LHCN-M2 (cell line): ENCODE measurements around the gene CEACAM19. TPM values are rescaled to one million over a fixed set of nuclear protein-coding genes. Genes with fewer than 3 reads are reported as not detected.
"Not testable (repeated sequence)": the region's sequence is repeated elsewhere in the genome, so short reads cannot be mapped to it uniquely, and the experiment has no call there.

Source experiments
- DNase-seq: peaks from one replicate; pipeline ENCODE4 v3.0.0-alpha.2; 2012; ENCODE audit warnings: low read depth
- total RNA-seq: library from RNA; depleted of rRNA; stranded (reverse); fragments of >200 nt; gene quantifications from 2 replicates; pipeline ENCODE4 v1.2.3, GENCODE V29; 2014

Gene CEACAM19
- total RNA-seq, 1 experiment from 2014 or later = 0.06 TPM

- DNase-seq = no peak
Observed at GRCh38 chr19:44645407-44646048, 25.8 kb upstream of the CEACAM19 start.

DNA sequence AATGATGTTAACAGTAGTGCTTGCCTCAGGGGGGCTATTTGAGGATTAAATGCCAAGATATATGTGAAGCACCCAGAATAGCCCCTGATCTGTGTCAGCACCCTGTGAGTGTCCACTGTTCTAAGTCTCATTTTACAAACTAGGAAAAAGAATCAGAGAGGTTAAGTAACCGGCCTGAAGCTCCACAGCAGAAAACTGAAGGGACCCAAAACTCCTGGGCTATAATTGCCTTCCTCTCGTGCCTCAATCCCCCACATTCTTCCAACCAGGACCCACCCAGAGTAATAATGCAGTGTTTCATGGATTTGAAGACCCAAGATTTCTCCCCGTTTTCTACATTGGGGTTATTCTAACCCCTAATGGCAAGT lies 25.2 kb upstream of the CEACAM19 start:
- no peak for DNase-seq

DNA sequence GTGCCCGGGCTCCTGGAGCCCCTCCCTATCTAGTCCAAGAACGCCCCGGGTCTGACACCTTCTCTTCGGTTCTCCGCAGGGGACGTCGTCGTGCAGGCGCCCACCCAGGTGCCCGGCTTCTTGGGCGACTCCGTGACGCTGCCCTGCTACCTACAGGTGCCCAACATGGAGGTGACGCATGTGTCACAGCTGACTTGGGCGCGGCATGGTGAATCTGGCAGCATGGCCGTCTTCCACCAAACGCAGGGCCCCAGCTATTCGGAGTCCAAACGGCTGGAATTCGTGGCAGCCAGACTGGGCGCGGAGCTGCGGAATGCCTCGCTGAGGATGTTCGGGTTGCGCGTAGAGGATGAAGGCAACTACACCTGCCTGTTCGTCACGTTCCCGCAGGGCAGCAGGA lies 24.1 kb upstream of the CEACAM19 start:
- no peak for DNase-seq

GRCh38 chr19:44648631-44649251 lies 22.5 kb upstream of the CEACAM19 start:
- DNase-seq = peak; percentile 95

DNA sequence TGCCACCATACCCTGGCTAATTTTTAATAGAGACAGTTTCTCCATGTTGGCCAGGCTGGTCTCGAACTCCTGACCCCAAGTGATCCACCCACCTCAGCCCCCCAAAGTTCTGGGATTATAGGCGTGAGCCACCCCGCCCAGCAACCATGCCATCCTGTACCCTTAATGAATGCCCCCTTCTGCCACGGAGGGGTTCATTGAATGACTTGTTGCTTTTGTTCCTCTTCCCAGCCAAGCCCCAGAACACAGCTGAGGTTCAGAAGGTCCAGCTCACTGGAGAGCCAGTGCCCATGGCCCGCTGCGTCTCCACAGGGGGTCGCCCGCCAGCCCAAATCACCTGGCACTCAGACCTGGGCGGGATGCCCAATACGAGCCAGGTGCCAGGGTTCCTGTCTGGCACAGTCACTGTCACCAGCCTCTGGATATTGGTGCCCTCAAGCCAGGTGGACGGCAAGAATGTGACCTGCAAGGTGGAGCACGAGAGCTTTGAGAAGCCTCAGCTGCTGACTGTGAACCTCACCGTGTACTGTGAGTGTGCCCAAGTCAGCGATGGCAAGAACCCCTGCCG lies 21.6 kb upstream of the CEACAM19 start:
- no peak for DNase-seq

DNA sequence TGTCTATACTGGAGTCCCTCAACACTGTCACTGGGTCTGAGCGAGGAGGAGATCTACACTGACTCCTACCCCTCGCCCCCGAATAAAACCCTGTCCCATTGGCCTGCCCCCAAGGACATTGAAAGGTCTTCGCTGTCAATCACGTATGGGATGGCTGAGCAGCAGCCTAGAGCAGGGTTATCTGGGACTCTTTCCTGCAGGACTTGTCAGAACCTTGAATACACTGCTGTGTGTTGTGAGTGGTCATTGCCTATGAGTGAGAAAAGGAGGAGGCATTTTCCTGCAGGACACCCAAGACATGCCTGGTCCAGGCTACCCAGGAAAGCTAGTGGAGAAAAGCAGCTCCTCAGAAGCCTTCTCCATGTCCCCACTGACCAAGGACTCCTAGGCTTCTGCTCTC lies 17.9 kb upstream of the CEACAM19 start:
- no peak for DNase-seq

DNA sequence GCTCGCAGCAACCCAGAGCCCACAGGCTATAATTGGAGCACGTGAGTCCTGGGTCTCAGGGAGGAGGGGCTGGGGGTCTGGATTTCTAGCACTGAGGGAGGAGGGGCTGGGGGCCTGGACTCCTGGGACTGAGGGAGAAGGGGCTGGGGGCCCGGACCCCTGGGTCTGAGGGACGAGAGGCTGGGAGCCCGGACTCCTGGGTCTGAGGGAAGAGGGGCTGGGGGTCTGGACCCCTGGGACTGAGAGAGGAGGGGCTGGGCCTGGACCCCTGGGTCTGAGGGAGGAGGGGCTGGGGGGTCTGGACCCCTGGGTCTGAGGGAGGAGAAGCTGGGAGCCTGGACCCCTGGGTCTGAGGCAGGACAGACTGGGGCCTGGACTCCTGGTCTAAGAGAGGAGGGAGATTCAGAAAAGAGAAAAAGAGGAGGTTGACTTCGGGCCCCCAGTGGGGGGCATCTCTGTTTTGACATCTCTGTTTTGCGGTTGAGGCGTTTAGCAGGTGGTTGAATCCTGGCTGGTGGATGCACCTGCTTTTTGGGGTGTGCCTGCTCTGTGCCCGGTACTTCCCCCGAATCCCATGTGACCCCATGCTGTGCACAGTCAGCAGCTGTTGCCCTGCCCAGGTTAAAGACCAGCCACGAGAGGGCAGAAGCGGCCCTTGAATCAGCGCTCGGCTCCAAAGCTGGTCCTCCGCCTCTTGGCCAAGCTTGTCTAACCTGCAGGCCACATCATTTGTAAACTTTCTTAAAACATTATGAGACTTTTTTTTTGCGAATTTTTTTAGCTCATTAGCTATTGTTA lies 17.1 kb upstream of the CEACAM19 start:
- DNase-seq = peak; percentile 84

DNA sequence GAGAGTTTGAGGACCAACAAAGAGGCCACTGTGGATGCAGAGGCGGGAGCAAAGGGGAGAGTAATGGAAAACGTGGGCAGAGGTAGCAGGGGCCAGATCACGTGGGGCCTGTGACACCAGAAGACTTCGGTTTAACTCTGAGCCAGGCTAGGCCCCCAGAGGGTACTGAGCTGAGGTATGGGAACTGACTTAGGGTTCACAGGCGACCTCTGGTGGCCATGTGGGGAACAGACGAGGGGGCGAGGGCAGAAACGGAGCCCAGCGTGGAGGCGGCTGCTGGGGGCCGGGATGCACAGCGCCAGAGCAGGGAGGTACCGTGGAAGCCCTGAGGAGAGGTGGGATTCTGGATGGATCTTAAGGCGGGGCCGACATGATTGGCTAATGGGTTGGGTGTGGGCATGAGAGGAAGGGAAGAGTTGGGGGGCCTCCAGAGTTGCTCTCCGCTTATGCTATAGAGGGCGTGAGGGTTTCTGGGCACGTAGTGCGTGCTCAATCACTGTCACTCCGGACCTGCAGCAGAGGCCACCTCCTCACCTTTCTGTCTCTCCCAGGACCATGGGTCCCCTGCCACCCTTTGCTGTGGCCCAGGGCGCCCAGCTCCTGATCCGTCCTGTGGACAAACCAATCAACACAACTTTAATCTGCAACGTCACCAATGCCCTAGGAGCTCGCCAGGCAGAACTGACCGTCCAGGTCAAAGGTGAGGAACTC lies 13.9 kb upstream of the CEACAM19 start:
- DNase-seq = peak; percentile 36

- DNase-seq = no peak
Observed at GRCh38 chr19:44658069-44658733, 13.1 kb upstream of the CEACAM19 start.

DNA sequence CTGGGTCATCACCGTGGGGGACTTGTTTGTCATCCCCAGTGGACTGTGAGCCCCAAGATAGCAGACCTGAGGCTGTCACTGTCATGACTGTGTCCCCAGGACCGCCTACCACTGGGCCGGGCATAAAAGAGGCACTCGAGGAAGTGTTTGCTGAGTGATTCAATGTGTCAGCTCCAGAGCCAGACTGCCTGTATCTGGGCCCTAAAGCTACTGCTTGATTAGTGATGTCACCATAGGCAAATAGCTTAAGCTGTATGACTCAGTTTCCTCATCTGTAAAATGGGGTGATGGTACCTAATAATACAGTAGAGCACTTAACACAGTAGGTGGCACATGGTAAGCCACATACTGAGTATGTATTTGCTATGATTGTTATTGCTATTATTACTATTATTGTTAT lies 11.2 kb upstream of the CEACAM19 start:
- DNase-seq = no peak

DNA sequence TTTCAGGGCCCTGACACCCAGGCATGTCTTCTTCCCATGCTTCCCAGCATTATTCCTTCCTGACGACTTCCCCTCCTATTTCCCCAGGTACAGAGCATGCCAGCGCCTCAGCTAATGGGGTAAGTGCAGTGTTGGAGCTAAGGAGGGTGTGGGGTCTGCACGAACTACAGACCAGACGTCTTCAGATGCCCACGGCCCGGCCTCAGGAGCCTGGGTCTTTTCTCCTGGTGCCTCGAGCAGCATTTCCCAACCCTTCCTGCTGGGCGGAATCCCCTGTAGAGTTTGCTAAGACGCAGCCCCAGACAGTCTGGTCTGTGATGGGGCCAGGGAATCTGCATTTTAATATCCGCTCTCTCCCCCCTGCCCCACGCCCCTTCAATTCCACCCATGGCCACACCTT lies 10.1 kb upstream of the CEACAM19 start:
- no peak for DNase-seq

DNA sequence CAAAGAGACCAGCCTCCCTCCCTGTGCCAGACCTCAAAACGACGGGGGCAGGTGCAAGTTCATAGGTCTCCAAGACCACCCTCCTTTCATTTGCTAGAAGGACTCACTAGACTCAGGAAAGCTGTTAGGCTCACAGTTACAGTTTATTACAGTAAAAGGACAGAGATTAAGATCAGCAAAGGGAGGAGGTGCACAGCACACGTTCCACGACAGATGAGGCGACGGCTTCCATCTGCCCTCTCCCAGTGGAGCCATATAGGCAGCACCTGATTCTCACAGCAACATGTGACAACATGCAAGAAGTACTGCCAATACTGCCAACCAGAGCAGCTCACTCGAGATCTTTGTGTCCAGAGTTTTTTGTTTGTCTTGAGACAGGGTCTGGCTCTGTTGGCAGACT lies 9.4 kb upstream of the CEACAM19 start:
- no peak for DNase-seq

DNA sequence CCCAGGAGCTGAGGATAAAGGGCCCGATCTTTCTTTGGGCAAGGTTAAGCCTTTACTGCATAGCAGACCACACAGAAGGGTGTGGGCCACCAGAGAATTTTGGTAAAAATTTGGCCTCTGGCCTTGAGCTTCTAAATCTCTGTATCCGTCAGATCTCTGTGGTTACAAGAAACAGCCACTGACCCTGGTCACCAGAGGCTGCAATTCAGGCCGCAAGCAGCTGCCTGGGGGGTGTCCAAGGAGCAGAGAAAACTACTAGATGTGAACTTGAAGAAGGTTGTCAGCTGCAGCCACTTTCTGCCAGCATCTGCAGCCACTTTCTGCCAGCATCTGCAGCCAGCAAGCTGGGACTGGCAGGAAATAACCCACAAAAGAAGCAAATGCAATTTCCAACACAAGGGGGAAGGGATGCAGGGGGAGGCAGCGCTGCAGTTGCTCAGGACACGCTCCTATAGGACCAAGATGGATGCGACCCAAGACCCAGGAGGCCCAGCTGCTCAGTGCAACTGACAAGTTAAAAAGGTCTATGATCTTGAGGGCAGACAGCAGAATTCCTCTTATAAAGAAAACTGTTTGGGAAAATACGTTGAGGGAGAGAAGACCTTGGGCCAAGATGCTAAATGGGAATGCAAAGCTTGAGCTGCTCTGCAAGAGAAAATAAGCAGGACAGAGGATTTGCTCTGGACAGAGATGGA lies 8.4 kb upstream of the CEACAM19 start:
- peak; percentile 95 for DNase-seq

DNA sequence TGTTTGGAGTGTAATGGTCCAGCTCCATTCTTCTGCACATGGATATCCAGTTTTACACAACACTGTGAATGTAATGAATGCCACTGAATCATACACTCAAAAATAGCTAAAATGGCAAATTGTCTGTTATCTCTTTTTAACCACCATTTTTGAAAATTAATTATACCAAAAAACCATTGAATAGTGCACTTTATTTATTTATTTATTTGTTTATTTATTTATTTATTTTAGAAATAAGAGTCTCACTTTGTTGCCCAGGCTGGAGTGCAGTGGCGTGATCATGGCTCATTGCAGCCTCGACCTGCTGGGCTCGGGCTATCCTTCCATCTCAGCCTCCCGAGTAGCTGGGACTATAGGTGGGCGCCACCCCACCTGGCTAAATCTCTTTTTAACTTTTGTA lies 7.3 kb upstream of the CEACAM19 start:
- DNase-seq = no peak

DNA sequence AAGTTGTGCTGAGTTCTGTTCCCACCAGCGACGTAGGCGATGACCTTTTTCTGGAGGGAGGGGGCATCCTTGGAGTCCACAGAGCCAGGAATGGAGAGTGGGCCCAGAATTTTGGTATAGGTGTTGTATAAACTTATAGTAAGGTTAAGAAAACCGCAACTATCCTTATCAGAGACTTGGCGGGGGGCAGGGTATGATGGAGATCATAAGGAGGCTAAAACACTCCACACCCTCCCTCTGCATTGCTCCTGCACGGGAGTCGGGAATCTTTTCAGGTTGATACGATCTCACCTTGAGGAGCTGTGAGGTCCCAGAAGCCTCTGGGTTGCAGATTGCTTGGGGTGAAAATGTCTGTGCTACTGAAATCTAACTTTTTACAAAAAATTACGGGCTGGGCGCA lies 6.3 kb upstream of the CEACAM19 start:
- no peak for DNase-seq

GRCh38 chr19:44666852-44667556 lies 4.3 kb upstream of the CEACAM19 start:
- DNase-seq = no peak

GRCh38 chr19:44668985-44669764 lies 2.1 kb upstream of the CEACAM19 start:
- DNase-seq = no peak

DNA sequence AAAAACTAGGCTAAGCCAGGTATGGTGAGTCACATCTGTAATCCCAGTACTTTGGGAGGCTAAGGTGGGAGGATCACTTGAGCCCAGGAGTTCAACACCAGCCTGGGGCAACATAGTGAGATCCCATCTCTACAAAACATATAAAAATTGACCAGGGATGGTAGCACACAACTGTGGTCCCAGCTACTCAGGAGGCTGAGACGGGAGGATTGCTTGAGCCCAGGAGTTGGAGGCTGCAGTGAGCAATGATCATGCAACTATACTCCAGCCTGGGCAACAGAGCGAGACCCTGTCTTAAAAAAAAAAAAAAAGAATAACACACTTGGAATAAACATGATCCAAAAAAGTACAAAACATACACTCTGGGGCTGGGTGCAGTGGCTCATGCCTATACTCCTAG lies 1.3 kb upstream of the CEACAM19 start:
- not testable (repeated sequence) for DNase-seq

DNA sequence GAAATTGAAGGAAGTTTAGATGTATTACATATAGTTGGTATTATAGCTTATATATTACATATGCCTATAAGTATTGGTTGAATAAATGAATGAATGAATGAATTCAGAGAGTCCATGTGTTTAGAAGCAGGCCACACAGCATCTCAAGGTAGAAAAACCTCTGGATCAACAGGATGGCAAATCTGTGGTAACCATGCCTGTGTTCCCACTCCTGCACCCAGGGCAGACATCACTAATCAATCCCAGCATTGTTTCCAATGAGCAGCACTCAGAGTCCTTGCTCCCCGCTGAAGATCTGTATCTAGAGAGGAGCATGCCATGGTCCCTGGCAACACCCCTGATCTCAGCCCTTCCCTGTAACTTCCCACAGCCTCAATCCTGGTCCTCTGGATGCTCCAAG lies 944 bp downstream of the CEACAM19 start:
- DNase-seq = no peak
